K562 (cell line): ENCODE measurements around the gene ABLIM2. TPM values are rescaled to one million over a fixed set of nuclear protein-coding genes. Genes with fewer than 3 reads are reported as not detected.

Experiments used
- ATAC-seq: fragments of 200-7000 bp; cut with Tn5 transposase; 3 replicates; pipeline ENCODE4 v1.9.1; 2020; ENCODE audit warnings: moderate library complexity
- BruUV-seq: library from RNA; stranded (reverse); fragments of 400-500 nt; replicated peaks from 2 replicates; lab custom pipeline; 2021; lab: Mats Ljungman, UMichigan
- CTCF ChIA-PET: fragments of 300-600 bp; formaldehyde crosslinking; extraction: SDS; loops from one replicate; lab custom pipeline; 2021; ENCODE audit warnings: low intra/inter-chr PET ratio; lab: Yijun Ruan, JAX
- POLR2A ChIA-PET: fragments of 300-600, 350-650 bp; sonication (Branson Sonifier 250); formaldehyde crosslinking; extraction: SDS; loops from one replicate; lab custom pipeline; 2021; ENCODE audit warnings: antibody characterized with exemption, inconsistent platforms; lab: Yijun Ruan, JAX
- DNase-seq, 4 experiments: peaks; one replicate each; pipeline versions ENCODE4 v3.0.0 to v3.0.0-alpha.2; 2011 to 2018; ENCODE audit warnings: low spot score in 3 of 4, mixed read lengths in 3 of 4; ENCODE audit errors: extremely low read depth in 1 of 4
- FAIRE-seq: peaks from 2 replicates; lab custom pipeline; 2011; peaks lifted over from hg19 to GRCh38; lab: Jason Lieb, UNC
- H2AFZ ChIP-seq: 2 replicates; pipeline ENCODE4 v1.6.0; 2011; ENCODE audit warnings: low read depth, low read length, control low read depth, inconsistent platforms
- H3K27ac ChIP-seq: fragments of 200-600 bp; 3 replicates; pipeline ENCODE4 v1.8.0; 2011; ENCODE audit warnings: low read depth, mild to moderate bottlenecking, control low read depth, inconsistent platforms, low read length, moderate library complexity, mixed read lengths; ENCODE audit errors: extremely low read depth
- H3K27me3 ChIP-seq, 2 experiments: fragments of 300-600 bp in 1 of 2; 2 replicates in 1 of 2; 3 replicates in 1 of 2; pipeline versions ENCODE4 v1.6.0 to v1.8.0; 2011; ENCODE audit warnings: inconsistent platforms in 2 of 2, low read length in 2 of 2, mild to moderate bottlenecking in 1 of 2, mixed read lengths in 1 of 2, moderate library complexity in 1 of 2; ENCODE audit not compliant: control insufficient read depth in 2 of 2, insufficient read depth in 2 of 2
- H3K36me3 ChIP-seq: fragments of 300-600 bp; 3 replicates; pipeline ENCODE4 v1.8.0; 2011; ENCODE audit warnings: mild to moderate bottlenecking, low read length, inconsistent platforms; ENCODE audit not compliant: control insufficient read depth, insufficient read depth
- H3K4me1 ChIP-seq, 2 experiments: fragments of 200-600 bp in 1 of 2; replicated peaks in 1 of 2; 2 replicates in 1 of 2; 3 replicates in 1 of 2; pipeline versions ENCODE4 v1.5.1 to v1.8.0; 2011; ENCODE audit warnings: inconsistent platforms in 2 of 2, low read length in 2 of 2, mild to moderate bottlenecking in 1 of 2, mixed read lengths in 1 of 2, moderate library complexity in 1 of 2; ENCODE audit not compliant: control insufficient read depth in 2 of 2, insufficient read depth in 2 of 2
- H3K4me2 ChIP-seq: 2 replicates; pipeline ENCODE4 v1.6.1; 2011; ENCODE audit warnings: low read length, control low read depth, inconsistent platforms, mixed read lengths; ENCODE audit not compliant: insufficient read depth
- H3K4me3 ChIP-seq: fragments of 200-600 bp; sonication (generic), shearing (Covaris generic); 2 replicates; pipeline ENCODE4 v1.5.1; 2016; ENCODE audit warnings: control low read depth, inconsistent platforms
- H3K79me2 ChIP-seq: fragments of 200-600 bp; 3 replicates; pipeline ENCODE4 v1.8.0; 2011; ENCODE audit warnings: low read length, inconsistent platforms; ENCODE audit not compliant: control insufficient read depth, insufficient read depth
- H3K9ac ChIP-seq, 2 experiments: 2 replicates each; pipeline versions ENCODE4 v1.6.0 to v1.6.1; 2011; ENCODE audit warnings: low read depth in 2 of 2, low read length in 2 of 2, control low read depth in 1 of 2, inconsistent platforms in 1 of 2, mild to moderate bottlenecking in 1 of 2, mixed read lengths in 1 of 2; ENCODE audit not compliant: insufficient read depth in 1 of 2
- H3K9me1 ChIP-seq: one replicate; pipeline ENCODE4 v1.6.0; 2011; ENCODE audit warnings: inconsistent platforms, mild to moderate bottlenecking, low read length, moderate library complexity; ENCODE audit not compliant: control insufficient read depth, insufficient read depth
- H3K9me3 ChIP-seq: replicated peaks from 2 replicates; pipeline ENCODE4 v1.5.1; 2011; ENCODE audit warnings: low read depth, low read length, inconsistent platforms; ENCODE audit not compliant: control insufficient read depth, insufficient read depth
- H4K20me1 ChIP-seq: replicated peaks from 2 replicates; pipeline ENCODE4 v1.6.1; 2011; ENCODE audit warnings: low read length, inconsistent platforms, mixed read lengths; ENCODE audit not compliant: control insufficient read depth, insufficient read depth
- PHB2 ChIP-seq: fragments of 450-650 bp; IDR thresholded peaks from 2 replicates; pipeline ENCODE4 v1.6.1; 2017; ENCODE audit warnings: low read depth
- POLR2H ChIP-seq: IDR thresholded peaks from 2 replicates; pipeline ENCODE4 v1.6.1; 2016; ENCODE audit warnings: missing genetic modification characterization, low read depth, mild to moderate bottlenecking, control low read depth, missing compliant biosample characterization, moderate library complexity
- RCOR1 ChIP-seq, 2 experiments: IDR thresholded peaks; 2 replicates each; pipeline ENCODE4 v1.6.1; 2012; ENCODE audit warnings: low read depth in 2 of 2, low read length in 2 of 2, borderline replicate concordance in 1 of 2, improper control_type of control experiment in 1 of 2
- STAG1 ChIP-seq: sonication (generic); formaldehyde crosslinking; IDR thresholded peaks from 2 replicates; pipeline ENCODE4 v1.5.0; 2020; ENCODE audit warnings: missing genetic modification reagents, borderline replicate concordance
- TGIF2 ChIP-seq: sonication (generic); formaldehyde crosslinking; IDR thresholded peaks from 2 replicates; pipeline ENCODE4 v1.8.1; 2022; ENCODE audit warnings: mild to moderate bottlenecking, missing genetic modification reagents, moderate library complexity
- WGBS: fragments of 100-300 bp; shearing (Covaris generic); methylation state at CpG from one replicate; pipeline ENCODE4 v1.1.6; 2016; ENCODE audit warnings: low coverage, mixed read lengths; ENCODE audit not compliant: insufficient coverage; ENCODE audit errors: missing lambda C conversion rate; 5-methylcytosine and 5-hydroxymethylcytosine counted together
- in situ Hi-C: fragments of 300-500 bp; cut with MboI; formaldehyde crosslinking; loops from 4 replicates; pipeline ENCODE4 v1.15.0; 2018; ENCODE audit warnings: inconsistent platforms, mixed read lengths
- intact Hi-C: fragments of 100-400 bp; cut with micrococcal nuclease; formaldehyde crosslinking; loops from 2 replicates; pipeline ENCODE4 v1.14.2; 2022
- polyA plus RNA-seq, 8 experiments: library from polyadenylated mRNA; depleted of rRNA in 4 of 8; stranded (reverse) in 5 of 8; unstranded in 3 of 8; fragments of >200 nt; fragmentation: Nextera tagmentation in 2 of 8; fragmentation: Illumina TruSeq in 1 of 8; extraction: Ambion mirVana in 2 of 8; extraction: Trizol in 1 of 8; gene quantifications; 2 replicates each; pipeline versions ENCODE4 v1.2.1 to v1.2.3, GENCODE V29; 2011 to 2014; ENCODE audit warnings: inconsistent platforms in 1 of 8, missing spikeins in 1 of 8
- total RNA-seq, 7 experiments: library from RNA; depleted of rRNA in 6 of 7; stranded (reverse); fragments of >200 nt in 6 of 7; fragmentation: Illumina TruSeq in 2 of 7; extraction: Trizol in 2 of 7; gene quantifications; 2 replicates each; pipeline versions ENCODE4 v1.2.1 to v1.2.3, GENCODE V29; 2011 to 2021; ENCODE audit warnings: low replicate concordance in 1 of 7
- TF ChIP-seq, protein P1 (sequence below): IDR thresholded peaks from 2 replicates; pipeline ENCODE4 v1.6.1; 2012; ENCODE audit warnings: low read depth, low read length, improper control_type of control experiment, borderline replicate concordance

The ABLIM2 gene
- total and polyA plus RNA-seq, 9 of the 15 experiments (the other 6 are each of a cell fraction or from before 2014, with no cell fraction given), result not detected

DNA sequence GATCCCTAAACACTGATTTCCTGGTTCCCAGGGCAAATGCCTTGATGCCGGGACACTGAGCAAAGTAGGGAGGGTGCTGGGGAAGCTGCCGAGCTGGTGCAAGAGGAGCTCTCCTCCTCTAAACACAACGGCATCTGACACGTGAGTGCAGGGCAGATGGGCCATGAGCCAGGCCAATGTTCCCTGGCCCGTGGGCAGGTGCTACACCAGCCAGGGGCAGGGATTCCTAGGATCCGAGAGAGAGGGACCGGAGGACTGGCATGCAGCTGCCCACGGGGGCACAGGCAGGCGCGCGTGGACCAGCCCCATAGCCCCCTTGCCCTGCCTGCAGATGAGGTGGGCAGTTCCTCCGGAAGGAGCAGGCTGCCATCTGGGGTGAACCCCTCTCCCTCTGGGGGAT, 152.1 kb downstream of the ABLIM2 start:
- H3K4me1 ChIP-seq, result no peaks in the 10 kb centered on the region
- WGBS, result 2% methylated on average over 10 of the region's 12 CpGs
- TF ChIP-seq, protein P1, sequence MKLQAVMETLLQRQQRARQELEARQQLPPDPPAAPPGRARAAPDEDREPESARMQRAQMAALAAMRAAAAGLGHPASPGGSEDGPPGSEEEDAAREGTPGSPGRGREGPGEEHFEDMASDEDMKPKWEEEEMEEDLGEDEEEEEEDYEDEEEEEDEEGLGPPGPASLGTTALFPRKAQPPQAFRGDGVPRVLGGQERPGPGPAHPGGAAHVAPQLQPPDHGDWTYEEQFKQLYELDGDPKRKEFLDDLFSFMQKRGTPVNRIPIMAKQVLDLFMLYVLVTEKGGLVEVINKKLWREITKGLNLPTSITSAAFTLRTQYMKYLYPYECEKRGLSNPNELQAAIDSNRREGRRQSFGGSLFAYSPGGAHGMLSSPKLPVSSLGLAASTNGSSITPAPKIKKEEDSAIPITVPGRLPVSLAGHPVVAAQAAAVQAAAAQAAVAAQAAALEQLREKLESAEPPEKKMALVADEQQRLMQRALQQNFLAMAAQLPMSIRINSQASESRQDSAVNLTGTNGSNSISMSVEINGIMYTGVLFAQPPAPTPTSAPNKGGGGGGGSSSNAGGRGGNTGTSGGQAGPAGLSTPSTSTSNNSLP, result no peak
- TF ChIP-seq RCOR1 (IDR thresholded peaks at IDR 0.05; ENCODE audit: borderline replicate concordance in 1 of 2, low read depth in 2 of 2, low read length in 2 of 2), result no peak
- no peak for TF ChIP-seq STAG1
- TF ChIP-seq POLR2H (tag), result no peak
- no peak for TF ChIP-seq PHB2
- no peak for TF ChIP-seq TGIF2 (CRISPR knock-in tag)
- ATAC-seq (no peak), DNase-seq (no peak), FAIRE-seq (no peak)
- H3K27ac ChIP-seq, result no peak overlapping the region
- ChIA-PET POLR2A (no interaction called here), CTCF (no interaction called here)
- H2AFZ ChIP-seq, result no peak overlapping the region
- H3K4me3 ChIP-seq, result no peak overlapping the region
- H3K79me2 ChIP-seq, result no peaks in the 10 kb centered on the region
- H3K9ac ChIP-seq, result no peak overlapping the region
- no peak overlapping the region for H3K4me2 ChIP-seq
- H3K9me1 ChIP-seq, result no peaks in the 10 kb centered on the region
- peaks cover 6% of the 10 kb centered on the region for H4K20me1 ChIP-seq
- no peaks in the 10 kb centered on the region for H3K9me3 ChIP-seq
- no TSS peak for BruUV-seq
- peaks cover 28 to 92% of the 10 kb centered on the region in 2 experiments; a peak in 4 of 5 replicates for H3K27me3 ChIP-seq
- intact Hi-C loops, result no loop called here
- in situ Hi-C loops, result no loop called here
- no peaks in the 10 kb centered on the region for H3K36me3 ChIP-seq
